Suppressor macrophage (primary cell): Measurements from ENCODE around the gene ZRANB3.
A peak's percentile ranks its signal among the peaks of the same experiment; 100 is the strongest.
"Not testable (repeated sequence)": the region's sequence is repeated elsewhere in the genome, so short reads cannot be mapped to it uniquely, and the experiment has no call there.

ENCODE experiments used
- DNase-seq, 4 experiments: peaks; one replicate each; pipeline ENCODE4 v3.0.0-alpha.2; 2020 to 2022

ZRANB3 gene

GRCh38 chr2:135485441-135485840 lies 45.6 kb downstream of the ZRANB3 start:
- no peak for DNase-seq

GRCh38 chr2:135475128-135475527 lies 55.9 kb downstream of the ZRANB3 start:
- no peak for DNase-seq

GRCh38 chr2:135473567-135473966 lies 57.5 kb downstream of the ZRANB3 start:
- DNase-seq, result peak; percentile 13 to 57 (median 42)

- peak in 2 of 4 experiments; percentile 10 to 60 for DNase-seq
These were observed 59.9 kb downstream of the ZRANB3 start for GRCh38 chr2:135471106-135471505.

- DNase-seq, result no peak
These were observed 73.7 kb downstream of the ZRANB3 start for GRCh38 chr2:135457279-135457678.

GRCh38 chr2:135456835-135457234 lies 74.2 kb downstream of the ZRANB3 start:
- no peak for DNase-seq

GRCh38 chr2:135456431-135456830 lies 74.6 kb downstream of the ZRANB3 start:
- no peak for DNase-seq

- DNase-seq, result no peak
These were observed 76.4 kb downstream of the ZRANB3 start for GRCh38 chr2:135454608-135455007.

- not testable (repeated sequence) for DNase-seq
These were observed 78.0 kb downstream of the ZRANB3 start for GRCh38 chr2:135453027-135453426.

- peak in 2 of 4 experiments; percentile 3 to 14 for DNase-seq
These were observed 79.1 kb downstream of the ZRANB3 start for GRCh38 chr2:135451966-135452365.

- not testable (repeated sequence) for DNase-seq
These were observed 88.0 kb downstream of the ZRANB3 start for GRCh38 chr2:135443013-135443412.

- not testable (repeated sequence) for DNase-seq
These were observed 95.9 kb downstream of the ZRANB3 start for GRCh38 chr2:135435155-135435554.

GRCh38 chr2:135424849-135425248 lies 106.2 kb downstream of the ZRANB3 start:
- no peak for DNase-seq

- DNase-seq, result no peak
These were observed 108.1 kb downstream of the ZRANB3 start for GRCh38 chr2:135422898-135423297.

- DNase-seq, result no peak
These were observed 119.4 kb downstream of the ZRANB3 start for GRCh38 chr2:135411646-135412045.

- DNase-seq, result no peak
These were observed 121.6 kb downstream of the ZRANB3 start for GRCh38 chr2:135409436-135409835.

- not testable (repeated sequence) for DNase-seq
These were observed 134.8 kb downstream of the ZRANB3 start for GRCh38 chr2:135396259-135396658.

- DNase-seq, result peak in 2 of 4 experiments; percentile 1 to 9
These were observed 144.0 kb downstream of the ZRANB3 start for GRCh38 chr2:135386993-135387392.

GRCh38 chr2:135378591-135378990 lies 152.4 kb downstream of the ZRANB3 start:
- DNase-seq, result no peak

- no peak for DNase-seq
These were observed 157.3 kb downstream of the ZRANB3 start for GRCh38 chr2:135373702-135374101.

- DNase-seq, result no peak
These were observed 181.1 kb downstream of the ZRANB3 start for GRCh38 chr2:135349941-135350340.

- not testable (repeated sequence) for DNase-seq
These were observed 182.8 kb downstream of the ZRANB3 start for GRCh38 chr2:135348096-135348704.

GRCh38 chr2:135337071-135337470 lies 193.9 kb downstream of the ZRANB3 start:
- no peak for DNase-seq

GRCh38 chr2:135335256-135335655 lies 195.8 kb downstream of the ZRANB3 start:
- no peak for DNase-seq

- no peak for DNase-seq
These were observed 203.9 kb downstream of the ZRANB3 start for GRCh38 chr2:135327146-135327545.
